K562 (cell line): ENCODE data around the gene SYNGR4.

ENCODE experiments used
- CSDE1 ChIP-seq, 2 experiments: fragments of 450-650 bp; IDR thresholded peaks; 2 replicates each; pipeline ENCODE4 v1.6.1; 2016; ENCODE audit warnings: mild to moderate bottlenecking in 1 of 2
- EGR1 ChIP-seq: fragments of 450-650 bp; conservative IDR thresholded peaks from 2 replicates; pipeline ENCODE4 v1.6.1; 2017; ENCODE audit warnings: mild to moderate bottlenecking
- FOXM1 ChIP-seq, 2 experiments: fragments of 450-650 bp in 1 of 2; sonication (generic) in 1 of 2; formaldehyde crosslinking in 1 of 2; IDR thresholded peaks; 2 replicates each; pipeline versions ENCODE4 v1.6.1 to v1.9.0; 2017 to 2022; ENCODE audit warnings: low read depth in 2 of 2, mild to moderate bottlenecking in 2 of 2, missing genetic modification reagents in 1 of 2, moderate library complexity in 1 of 2
- GABPB1 ChIP-seq: sonication (generic); formaldehyde crosslinking; IDR thresholded peaks from 2 replicates; pipeline ENCODE4 v1.8.0; 2022; ENCODE audit warnings: mild to moderate bottlenecking, missing genetic modification reagents
- RBBP5 ChIP-seq: fragments of 200-600 bp; sonication (generic); IDR thresholded peaks from 2 replicates; pipeline ENCODE4 v1.6.1; 2012; ENCODE audit warnings: borderline replicate concordance, mild to moderate bottlenecking, low read length, control low read depth, inconsistent platforms; ENCODE audit not compliant: insufficient read depth, poor library complexity, severe bottlenecking
- SMC3 ChIP-seq: conservative IDR thresholded peaks from 2 replicates; pipeline ENCODE4 v1.6.1; 2011; ENCODE audit warnings: low read depth, low read length, improper control_type of control experiment; ENCODE audit not compliant: insufficient read depth
- TBP ChIP-seq: optimal IDR thresholded peaks from 2 replicates; pipeline ENCODE3; 2011; ENCODE audit warnings: low read depth, low read length, improper control_type of control experiment
- ZNF764 ChIP-seq: fragments of 250-450 bp; sonication (Bioruptor Pico); IDR thresholded peaks from 2 replicates; pipeline ENCODE4 v1.4.0; 2020; ENCODE audit warnings: low read depth, mild to moderate bottlenecking, moderate library complexity
- ZNF830 ChIP-seq: fragments of 250-450 bp; sonication (Bioruptor Pico); IDR thresholded peaks from 2 replicates; pipeline ENCODE4 v1.5.0; 2021; ENCODE audit warnings: mild to moderate bottlenecking
- TF ChIP-seq, protein P1 (sequence below): sonication (generic); formaldehyde crosslinking; IDR thresholded peaks from 2 replicates; pipeline ENCODE4 v1.8.1; 2022; ENCODE audit warnings: missing genetic modification reagents
- TF ChIP-seq, protein P2 (sequence below): sonication (generic); formaldehyde crosslinking; IDR thresholded peaks from 2 replicates; pipeline ENCODE4 v1.8.1; 2023; ENCODE audit warnings: mild to moderate bottlenecking, missing genetic modification reagents, moderate library complexity
- TF ChIP-seq, protein P3 (sequence below): fragments of 150-350 bp; conservative IDR thresholded peaks from 2 replicates; pipeline ENCODE4 v1.6.1; 2014; ENCODE audit warnings: low read length
- TF ChIP-seq, protein P4 (sequence below), 2 experiments: fragments of 450-650 bp; formaldehyde crosslinking in 1 of 2; IDR thresholded peaks; 2 replicates each; pipeline versions ENCODE4 v1.4.0 to v1.6.1; 2014 to 2020; ENCODE audit warnings: mild to moderate bottlenecking in 2 of 2, borderline replicate concordance in 1 of 2, low read depth in 1 of 2
- TF ChIP-seq, protein P5 (sequence below), 3 experiments: IDR thresholded peaks in 2 of 3; conservative IDR thresholded peaks in 1 of 3; 2 replicates each; pipeline ENCODE4 v1.5.1; 2011 to 2012; ENCODE audit warnings: low read length in 3 of 3, mild to moderate bottlenecking in 3 of 3, control low read depth in 2 of 3, improper control_type of control experiment in 1 of 3, inconsistent platforms in 1 of 3, low read depth in 1 of 3, mixed read lengths in 1 of 3, moderate library complexity in 1 of 3; ENCODE audit not compliant: insufficient read depth in 2 of 3

DNA sequence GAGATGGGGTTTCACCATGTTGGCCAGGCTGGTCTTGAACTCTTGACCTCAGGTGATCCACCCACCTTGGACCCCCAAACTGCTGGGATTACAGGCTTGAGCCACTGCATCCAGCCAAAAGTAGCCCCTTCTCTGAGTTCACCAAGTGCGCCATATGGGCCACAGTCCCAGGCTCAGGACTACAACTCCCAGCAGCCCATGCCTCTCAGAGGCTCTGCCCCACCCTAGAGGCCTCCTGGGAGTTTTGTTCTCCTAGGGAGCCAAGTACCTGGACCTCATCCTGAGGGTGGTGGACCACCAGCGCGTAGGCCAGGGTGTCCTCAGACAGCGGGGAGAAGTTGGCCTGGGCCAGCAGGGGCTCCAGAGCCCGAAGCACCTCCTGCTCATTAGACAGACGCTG is 19.3 kb upstream of the SYNGR4 start:
- TF ChIP-seq EGR1, result no peak
- TF ChIP-seq, protein P1, sequence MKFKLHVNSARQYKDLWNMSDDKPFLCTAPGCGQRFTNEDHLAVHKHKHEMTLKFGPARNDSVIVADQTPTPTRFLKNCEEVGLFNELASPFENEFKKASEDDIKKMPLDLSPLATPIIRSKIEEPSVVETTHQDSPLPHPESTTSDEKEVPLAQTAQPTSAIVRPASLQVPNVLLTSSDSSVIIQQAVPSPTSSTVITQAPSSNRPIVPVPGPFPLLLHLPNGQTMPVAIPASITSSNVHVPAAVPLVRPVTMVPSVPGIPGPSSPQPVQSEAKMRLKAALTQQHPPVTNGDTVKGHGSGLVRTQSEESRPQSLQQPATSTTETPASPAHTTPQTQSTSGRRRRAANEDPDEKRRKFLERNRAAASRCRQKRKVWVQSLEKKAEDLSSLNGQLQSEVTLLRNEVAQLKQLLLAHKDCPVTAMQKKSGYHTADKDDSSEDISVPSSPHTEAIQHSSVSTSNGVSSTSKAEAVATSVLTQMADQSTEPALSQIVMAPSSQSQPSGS, result no peak
- TF ChIP-seq, protein P2, sequence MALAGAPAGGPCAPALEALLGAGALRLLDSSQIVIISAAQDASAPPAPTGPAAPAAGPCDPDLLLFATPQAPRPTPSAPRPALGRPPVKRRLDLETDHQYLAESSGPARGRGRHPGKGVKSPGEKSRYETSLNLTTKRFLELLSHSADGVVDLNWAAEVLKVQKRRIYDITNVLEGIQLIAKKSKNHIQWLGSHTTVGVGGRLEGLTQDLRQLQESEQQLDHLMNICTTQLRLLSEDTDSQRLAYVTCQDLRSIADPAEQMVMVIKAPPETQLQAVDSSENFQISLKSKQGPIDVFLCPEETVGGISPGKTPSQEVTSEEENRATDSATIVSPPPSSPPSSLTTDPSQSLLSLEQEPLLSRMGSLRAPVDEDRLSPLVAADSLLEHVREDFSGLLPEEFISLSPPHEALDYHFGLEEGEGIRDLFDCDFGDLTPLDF (CRISPR knock-in tag), result no peak
- no peak for TF ChIP-seq SMC3
- no peak for TF ChIP-seq CSDE1 (IDR thresholded peaks at IDR 0.05)
- TF ChIP-seq GABPB1 (CRISPR knock-in tag), result no peak
- TF ChIP-seq, protein P3, sequence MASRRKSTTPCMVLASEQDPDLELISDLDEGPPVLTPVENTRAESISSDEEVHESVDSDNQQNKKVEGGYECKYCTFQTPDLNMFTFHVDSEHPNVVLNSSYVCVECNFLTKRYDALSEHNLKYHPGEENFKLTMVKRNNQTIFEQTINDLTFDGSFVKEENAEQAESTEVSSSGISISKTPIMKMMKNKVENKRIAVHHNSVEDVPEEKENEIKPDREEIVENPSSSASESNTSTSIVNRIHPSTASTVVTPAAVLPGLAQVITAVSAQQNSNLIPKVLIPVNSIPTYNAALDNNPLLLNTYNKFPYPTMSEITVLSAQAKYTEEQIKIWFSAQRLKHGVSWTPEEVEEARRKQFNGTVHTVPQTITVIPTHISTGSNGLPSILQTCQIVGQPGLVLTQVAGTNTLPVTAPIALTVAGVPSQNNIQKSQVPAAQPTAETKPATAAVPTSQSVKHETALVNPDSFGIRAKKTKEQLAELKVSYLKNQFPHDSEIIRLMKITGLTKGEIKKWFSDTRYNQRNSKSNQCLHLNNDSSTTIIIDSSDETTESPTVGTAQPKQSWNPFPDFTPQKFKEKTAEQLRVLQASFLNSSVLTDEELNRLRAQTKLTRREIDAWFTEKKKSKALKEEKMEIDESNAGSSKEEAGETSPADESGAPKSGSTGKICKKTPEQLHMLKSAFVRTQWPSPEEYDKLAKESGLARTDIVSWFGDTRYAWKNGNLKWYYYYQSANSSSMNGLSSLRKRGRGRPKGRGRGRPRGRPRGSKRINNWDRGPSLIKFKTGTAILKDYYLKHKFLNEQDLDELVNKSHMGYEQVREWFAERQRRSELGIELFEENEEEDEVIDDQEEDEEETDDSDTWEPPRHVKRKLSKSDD, result no peak
- no peak for TF ChIP-seq TBP
- TF ChIP-seq, protein P4, sequence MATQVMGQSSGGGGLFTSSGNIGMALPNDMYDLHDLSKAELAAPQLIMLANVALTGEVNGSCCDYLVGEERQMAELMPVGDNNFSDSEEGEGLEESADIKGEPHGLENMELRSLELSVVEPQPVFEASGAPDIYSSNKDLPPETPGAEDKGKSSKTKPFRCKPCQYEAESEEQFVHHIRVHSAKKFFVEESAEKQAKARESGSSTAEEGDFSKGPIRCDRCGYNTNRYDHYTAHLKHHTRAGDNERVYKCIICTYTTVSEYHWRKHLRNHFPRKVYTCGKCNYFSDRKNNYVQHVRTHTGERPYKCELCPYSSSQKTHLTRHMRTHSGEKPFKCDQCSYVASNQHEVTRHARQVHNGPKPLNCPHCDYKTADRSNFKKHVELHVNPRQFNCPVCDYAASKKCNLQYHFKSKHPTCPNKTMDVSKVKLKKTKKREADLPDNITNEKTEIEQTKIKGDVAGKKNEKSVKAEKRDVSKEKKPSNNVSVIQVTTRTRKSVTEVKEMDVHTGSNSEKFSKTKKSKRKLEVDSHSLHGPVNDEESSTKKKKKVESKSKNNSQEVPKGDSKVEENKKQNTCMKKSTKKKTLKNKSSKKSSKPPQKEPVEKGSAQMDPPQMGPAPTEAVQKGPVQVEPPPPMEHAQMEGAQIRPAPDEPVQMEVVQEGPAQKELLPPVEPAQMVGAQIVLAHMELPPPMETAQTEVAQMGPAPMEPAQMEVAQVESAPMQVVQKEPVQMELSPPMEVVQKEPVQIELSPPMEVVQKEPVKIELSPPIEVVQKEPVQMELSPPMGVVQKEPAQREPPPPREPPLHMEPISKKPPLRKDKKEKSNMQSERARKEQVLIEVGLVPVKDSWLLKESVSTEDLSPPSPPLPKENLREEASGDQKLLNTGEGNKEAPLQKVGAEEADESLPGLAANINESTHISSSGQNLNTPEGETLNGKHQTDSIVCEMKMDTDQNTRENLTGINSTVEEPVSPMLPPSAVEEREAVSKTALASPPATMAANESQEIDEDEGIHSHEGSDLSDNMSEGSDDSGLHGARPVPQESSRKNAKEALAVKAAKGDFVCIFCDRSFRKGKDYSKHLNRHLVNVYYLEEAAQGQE (IDR thresholded peaks at IDR 0.05; ENCODE audit: borderline replicate concordance), result no peak
- TF ChIP-seq, protein P4 (CRISPR knock-in tag; IDR thresholded peaks at IDR 0.05; ENCODE audit: low read depth), result no peak
- no peak for TF ChIP-seq ZNF764 (CRISPR knock-in tag)
- no peak for TF ChIP-seq ZNF830
- no peak for TF ChIP-seq RBBP5
- TF ChIP-seq, protein P5, sequence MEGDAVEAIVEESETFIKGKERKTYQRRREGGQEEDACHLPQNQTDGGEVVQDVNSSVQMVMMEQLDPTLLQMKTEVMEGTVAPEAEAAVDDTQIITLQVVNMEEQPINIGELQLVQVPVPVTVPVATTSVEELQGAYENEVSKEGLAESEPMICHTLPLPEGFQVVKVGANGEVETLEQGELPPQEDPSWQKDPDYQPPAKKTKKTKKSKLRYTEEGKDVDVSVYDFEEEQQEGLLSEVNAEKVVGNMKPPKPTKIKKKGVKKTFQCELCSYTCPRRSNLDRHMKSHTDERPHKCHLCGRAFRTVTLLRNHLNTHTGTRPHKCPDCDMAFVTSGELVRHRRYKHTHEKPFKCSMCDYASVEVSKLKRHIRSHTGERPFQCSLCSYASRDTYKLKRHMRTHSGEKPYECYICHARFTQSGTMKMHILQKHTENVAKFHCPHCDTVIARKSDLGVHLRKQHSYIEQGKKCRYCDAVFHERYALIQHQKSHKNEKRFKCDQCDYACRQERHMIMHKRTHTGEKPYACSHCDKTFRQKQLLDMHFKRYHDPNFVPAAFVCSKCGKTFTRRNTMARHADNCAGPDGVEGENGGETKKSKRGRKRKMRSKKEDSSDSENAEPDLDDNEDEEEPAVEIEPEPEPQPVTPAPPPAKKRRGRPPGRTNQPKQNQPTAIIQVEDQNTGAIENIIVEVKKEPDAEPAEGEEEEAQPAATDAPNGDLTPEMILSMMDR (IDR thresholded peaks at IDR 0.05 in 2 of 3, conservative IDR thresholded peaks at IDR 0.05 in 1 of 3; ENCODE audit: insufficient read depth in 2 of 3, low read depth in 1 of 3, low read length in 3 of 3), result no peak
- TF ChIP-seq FOXM1 (IDR thresholded peaks at IDR 0.05; ENCODE audit: low read depth), result no peak
- no peak for TF ChIP-seq FOXM1 (CRISPR knock-in tag; IDR thresholded peaks at IDR 0.05; ENCODE audit: low read depth)
